ENCODE data around the gene NR1D1.
A peak's percentile ranks its signal among the peaks of the same experiment; 100 is the strongest.
"Not testable (repeated sequence)": the region's sequence is repeated elsewhere in the genome, so short reads cannot be mapped to it uniquely, and the experiment has no call there.

Gene NR1D1

DNA sequence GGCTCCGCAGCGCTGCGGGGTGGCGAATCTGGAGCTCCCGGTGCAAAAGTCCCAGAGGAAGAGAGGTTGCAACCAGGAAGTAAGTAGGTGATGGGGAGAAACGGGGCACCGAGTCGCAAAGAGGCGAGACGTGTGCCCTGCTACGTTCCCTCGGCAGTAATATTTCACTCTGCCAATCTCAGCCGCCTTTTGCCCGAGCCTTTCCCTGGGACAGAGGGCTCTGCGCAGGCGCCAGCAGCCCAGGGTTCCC lies at the start of gene NR1D1:
Gene NR1D1 (minus strand): TSS at position 171 of the 250 bp plus-strand sequence. CDS start 495 bp downstream, outside the sequence.
- no peak for TF ChIP-seq CTCF (conservative IDR thresholded peaks at IDR 0.05; ENCODE audit: low read depth)
- ChIA-PET CTCF (interaction anchor here (0.6 to 1.9 kb wide), 7 partner anchors 10 to 102 kb away, joined by 3 to 11 read pairs (median 3); no protein-coding TSS in a partner anchor), POLR2A (ENCODE audit: low non-redundant PET) (interaction anchor here (0.8 to 1.2 kb wide), 4 partner anchors 10 to 121 kb away, joined by 3 to 6 read pairs (median 4); no protein-coding TSS in a partner anchor)
- H3K27ac ChIP-seq = peak within 1 kb of the TSS; percentile 98
- no peak for DNase-seq (ENCODE audit: low spot score)

- ChIA-PET CTCF (interaction anchor here (0.6 to 1.7 kb wide), 2 partner anchors 20 to 22 kb away, joined by 3 read pairs; no protein-coding TSS in a partner anchor), POLR2A (ENCODE audit: low non-redundant PET) (interaction anchor here (0.5 kb wide), 1 partner anchor 71 kb away, joined by 4 read pairs; no protein-coding TSS in a partner anchor)
- no peak for TF ChIP-seq CTCF (conservative IDR thresholded peaks at IDR 0.05; ENCODE audit: low read depth)
- H3K27ac ChIP-seq = peak overlapping the region; percentile 13; the same call in 1 of the 2 replicates
- DNase-seq (ENCODE audit: low spot score) = no peak
Measured at GRCh38 chr17:40148527-40148926, 48.1 kb upstream of the NR1D1 start.

- CTCF ChIA-PET = interaction anchor here (0.7 kb wide), 1 partner anchor 12 kb away, joined by 3 read pairs; no protein-coding TSS in a partner anchor
- POLR2A ChIA-PET (ENCODE audit: low non-redundant PET) = interaction anchor here (0.8 kb wide), 1 partner anchor 1247 kb away, joined by 3 read pairs; no protein-coding TSS in a partner anchor
- H3K27ac ChIP-seq = no peak overlapping the region
- DNase-seq (ENCODE audit: low spot score) = no peak
- TF ChIP-seq CTCF (conservative IDR thresholded peaks at IDR 0.05; ENCODE audit: low read depth) = no peak
Measured at GRCh38 chr17:40145476-40145875, 45.1 kb upstream of the NR1D1 start.

- DNase-seq (ENCODE audit: low spot score); H3K27ac ChIP-seq; POLR2A ChIA-PET (ENCODE audit: low non-redundant PET): not testable (repeated sequence)
- CTCF ChIA-PET = interaction anchor here (1.1 kb wide), 1 partner anchor 25 kb away, joined by 3 read pairs; no protein-coding TSS in a partner anchor
Measured at GRCh38 chr17:40143166-40143565, 42.8 kb upstream of the NR1D1 start.

- POLR2A ChIA-PET (ENCODE audit: low non-redundant PET) = interaction anchor here (0.5 to 0.6 kb wide), 2 partner anchors 39 to 75 kb away, joined by 3 read pairs; no protein-coding TSS in a partner anchor
- CTCF ChIA-PET = interaction anchor here (0.6 to 1.0 kb wide), 3 partner anchors 9 to 78 kb away, joined by 3 to 5 read pairs (median 5); no protein-coding TSS in a partner anchor
- no peak for TF ChIP-seq CTCF (conservative IDR thresholded peaks at IDR 0.05; ENCODE audit: low read depth)
- no peak for DNase-seq (ENCODE audit: low spot score)
- peak overlapping the region; percentile 96 for H3K27ac ChIP-seq
Measured at GRCh38 chr17:40139566-40140058, 39.2 kb upstream of the NR1D1 start.

GRCh38 chr17:40135817-40136216 lies 35.4 kb upstream of the NR1D1 start:
- TF ChIP-seq CTCF (conservative IDR thresholded peaks at IDR 0.05; ENCODE audit: low read depth) = no peak
- ChIA-PET CTCF (no interaction called here), POLR2A (ENCODE audit: low non-redundant PET) (no interaction called here)
- H3K27ac ChIP-seq = no peak overlapping the region
- no peak for DNase-seq (ENCODE audit: low spot score)

DNA sequence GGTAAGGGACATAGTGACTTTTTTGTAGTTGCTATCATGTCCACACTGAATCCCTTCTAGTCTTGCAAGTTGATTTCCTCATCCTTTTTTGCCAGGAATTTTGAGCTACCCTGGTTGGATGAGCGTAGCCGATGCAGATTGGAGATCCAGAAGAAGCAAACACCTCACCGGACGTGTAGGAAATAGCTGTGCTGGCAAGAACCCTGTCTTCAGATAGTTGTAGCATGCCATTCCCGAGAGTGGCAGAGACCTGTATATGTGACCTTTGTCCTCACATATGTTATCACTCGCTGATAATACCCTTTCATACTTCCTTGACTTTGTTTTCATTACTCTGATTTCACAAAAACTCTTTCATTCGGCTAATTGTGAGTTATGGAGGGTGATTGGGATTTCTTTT lies 33.8 kb upstream of the NR1D1 start:
- POLR2A ChIA-PET (ENCODE audit: low non-redundant PET) = no interaction called here

More for the DNA sequence above, 33.8 kb upstream of the NR1D1 start:
- CTCF ChIA-PET = no interaction called here
- H3K27ac ChIP-seq = no peak overlapping the region
- no peak for TF ChIP-seq CTCF (conservative IDR thresholded peaks at IDR 0.05; ENCODE audit: low read depth)
- no peak for DNase-seq (ENCODE audit: low spot score)

Measured in RWPE1 (cell line).